Activated CD4-positive, alpha-beta T cell treated with anti-CD3 and anti-CD28 coated beads, Interleukin-2, Interleukin-6, amounts not matched to agents 100 ng/mL and 50 ng/mL, durations not matched to agents 16 hours and 8 hours (primary cell): ENCODE results near the gene TRPV5.

Experiments used
- DNase-seq: peaks from one replicate; pipeline ENCODE4 v3.0.0-alpha.2; 2020

TRPV5 gene

DNA sequence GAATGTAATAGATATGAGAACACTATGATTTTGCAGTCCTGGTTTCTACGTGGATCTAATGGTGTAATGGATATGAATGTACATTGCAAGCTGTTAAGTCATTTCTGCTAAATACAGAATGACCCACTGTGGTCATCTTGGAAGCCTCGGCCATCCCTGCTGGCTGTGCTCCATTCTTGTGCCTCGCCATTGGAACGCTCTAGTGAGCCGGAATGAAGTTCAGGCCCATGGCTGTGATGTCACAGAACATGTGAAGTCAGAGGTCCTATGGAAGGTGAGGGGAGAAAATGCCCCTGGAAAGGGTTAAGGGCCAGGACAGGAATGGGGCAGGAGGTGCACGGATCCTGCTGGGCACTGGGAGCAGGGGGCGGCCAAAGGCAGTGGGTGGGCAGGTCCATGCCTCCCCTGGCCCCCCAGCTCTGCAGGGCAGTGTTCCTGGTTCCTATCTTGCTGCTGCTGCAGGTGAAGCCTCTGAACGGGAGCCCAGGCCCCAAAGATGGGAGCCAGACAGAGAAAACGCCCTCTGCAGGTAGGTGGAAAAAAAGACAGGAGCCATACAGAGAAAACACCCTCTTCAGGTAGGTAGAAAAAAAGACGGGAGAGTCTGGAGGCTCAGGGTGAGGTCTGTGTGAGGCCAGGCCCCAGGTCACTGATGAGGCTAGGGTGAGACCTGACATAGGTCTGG, 5.8 kb upstream of the TRPV5 start, which contains the start of gene LLCFC1:
Gene LLCFC1, plus strand, starts transcription at position 259 of the 685 bp plus-strand sequence. Its CDS starts 138 bp downstream, at position 397.
- peak; percentile 18 for DNase-seq

DNA sequence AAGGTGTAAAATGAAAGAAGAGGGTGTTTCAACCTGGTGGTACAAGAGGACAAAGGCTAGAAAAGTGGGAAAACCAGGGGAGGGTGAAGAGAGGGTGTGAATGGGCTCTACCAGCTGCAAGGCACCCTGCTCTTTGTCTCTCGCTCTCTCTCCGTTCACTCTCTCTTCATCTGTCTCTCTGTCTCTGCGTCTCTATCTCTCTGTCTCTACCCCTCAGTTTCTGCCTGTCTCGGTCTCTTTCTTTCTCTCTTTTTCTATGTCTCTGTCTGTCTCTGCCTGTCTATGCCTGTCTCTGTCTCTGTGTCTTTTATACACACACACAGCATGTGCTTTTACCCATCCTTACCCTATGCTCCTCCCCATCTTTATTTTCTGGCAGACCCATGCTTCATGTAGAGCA, 5.1 kb upstream of the TRPV5 start:
- DNase-seq = no peak

DNA sequence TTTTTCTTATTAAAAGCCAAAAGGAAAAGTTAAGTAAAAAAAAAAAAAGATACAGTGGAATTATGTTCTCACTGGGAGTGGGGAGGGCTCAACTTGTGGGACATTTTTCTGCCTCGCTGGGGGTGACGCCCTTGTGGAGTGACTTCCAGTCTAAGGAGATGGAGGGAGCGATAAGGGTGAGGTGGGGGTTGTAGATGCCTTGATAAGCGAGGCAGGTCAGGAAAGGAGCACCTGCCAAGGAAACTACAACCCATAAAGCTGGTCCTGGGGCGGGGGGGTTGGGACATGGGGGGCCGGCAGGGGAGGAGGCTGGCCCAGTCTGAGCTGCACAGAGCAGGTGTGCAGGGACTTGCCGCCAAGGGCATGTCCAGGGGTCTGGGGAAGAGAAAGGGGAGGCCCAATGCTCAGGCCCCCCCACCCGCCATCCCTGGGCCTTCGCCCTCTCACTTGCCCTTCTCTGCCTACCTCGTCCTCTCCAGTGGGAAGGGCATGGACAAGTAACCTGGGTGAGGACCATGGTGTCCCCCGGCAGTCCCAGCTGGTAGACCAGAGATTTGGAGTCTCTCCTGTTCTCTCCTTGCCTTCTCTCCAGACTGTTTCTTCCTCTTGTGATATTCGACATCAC, 2.5 kb upstream of the TRPV5 start:
- DNase-seq = no peak

DNA sequence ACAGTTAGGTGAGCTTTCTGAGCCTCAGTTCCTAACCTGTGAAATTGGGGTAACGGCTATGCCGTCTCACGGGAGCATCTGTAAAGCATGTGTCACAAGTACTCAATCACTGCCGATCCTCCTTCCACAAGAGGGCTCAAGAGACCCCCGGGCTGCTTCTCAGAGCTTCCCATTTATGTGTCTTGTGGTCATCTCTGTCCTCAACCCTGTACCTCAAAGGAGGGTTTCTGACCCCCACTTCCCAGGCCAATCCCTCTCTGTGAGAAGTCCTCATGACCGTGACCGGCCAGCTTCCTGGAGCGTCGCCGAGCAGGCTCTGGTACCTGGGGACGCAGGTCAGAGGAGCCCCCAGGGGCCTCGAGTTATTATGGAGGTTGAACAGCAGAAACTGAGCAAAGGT, 510 bp upstream of the TRPV5 start:
- DNase-seq = no peak

DNA sequence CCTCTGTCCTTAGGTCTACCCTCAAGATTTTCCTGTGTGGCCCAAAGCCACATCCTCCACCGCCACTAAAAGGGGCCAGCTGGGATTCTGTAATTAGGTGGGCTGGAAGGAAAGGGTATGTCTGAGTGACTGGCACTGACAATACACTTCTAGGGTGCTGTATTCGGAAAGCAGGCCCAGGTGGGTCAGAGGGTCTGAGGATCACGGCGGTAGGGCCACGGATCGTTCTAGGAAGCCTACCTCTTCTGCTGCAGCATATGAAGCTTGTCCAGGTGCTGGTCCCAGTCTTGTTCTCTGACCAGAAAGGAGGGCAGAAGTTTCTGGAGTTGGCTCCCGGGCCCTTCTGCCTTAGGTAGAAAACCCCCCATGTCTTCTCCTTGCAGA, 462 bp downstream of the TRPV5 start:
- DNase-seq = no peak

DNA sequence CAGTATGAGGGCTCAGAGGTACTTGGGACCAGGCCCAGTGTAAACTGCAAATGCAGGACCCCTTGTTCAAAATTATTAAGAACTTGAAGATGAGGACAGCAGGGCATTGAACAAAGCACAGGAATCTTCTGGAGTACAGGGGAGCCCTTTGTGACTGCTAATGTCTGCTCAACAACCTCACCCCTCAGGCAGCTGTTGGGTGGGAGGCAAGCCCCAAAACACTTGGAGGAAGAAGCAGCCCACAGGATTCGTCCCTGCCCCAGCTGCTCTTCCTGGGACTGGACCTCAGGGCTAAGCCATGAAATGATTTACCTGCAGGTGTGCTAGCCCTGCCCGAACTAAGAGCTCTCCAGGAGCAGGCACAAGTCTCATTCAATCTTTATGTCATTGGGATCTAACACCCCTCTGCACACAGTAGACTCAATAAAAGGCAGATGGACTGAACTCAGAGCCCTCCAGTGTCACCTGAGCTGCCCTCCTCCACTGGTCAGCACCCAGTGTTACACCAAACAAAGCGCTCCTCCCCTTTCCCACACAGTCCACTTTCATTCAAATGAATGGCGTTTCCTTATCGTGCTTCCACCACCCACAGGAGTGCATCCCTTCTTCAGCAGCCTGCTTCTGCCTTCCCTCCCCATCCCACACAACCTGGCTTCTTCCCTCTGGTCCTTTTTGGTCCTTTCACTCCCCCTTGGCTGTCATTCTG, 1.0 kb downstream of the TRPV5 start:
- DNase-seq = no peak

DNA sequence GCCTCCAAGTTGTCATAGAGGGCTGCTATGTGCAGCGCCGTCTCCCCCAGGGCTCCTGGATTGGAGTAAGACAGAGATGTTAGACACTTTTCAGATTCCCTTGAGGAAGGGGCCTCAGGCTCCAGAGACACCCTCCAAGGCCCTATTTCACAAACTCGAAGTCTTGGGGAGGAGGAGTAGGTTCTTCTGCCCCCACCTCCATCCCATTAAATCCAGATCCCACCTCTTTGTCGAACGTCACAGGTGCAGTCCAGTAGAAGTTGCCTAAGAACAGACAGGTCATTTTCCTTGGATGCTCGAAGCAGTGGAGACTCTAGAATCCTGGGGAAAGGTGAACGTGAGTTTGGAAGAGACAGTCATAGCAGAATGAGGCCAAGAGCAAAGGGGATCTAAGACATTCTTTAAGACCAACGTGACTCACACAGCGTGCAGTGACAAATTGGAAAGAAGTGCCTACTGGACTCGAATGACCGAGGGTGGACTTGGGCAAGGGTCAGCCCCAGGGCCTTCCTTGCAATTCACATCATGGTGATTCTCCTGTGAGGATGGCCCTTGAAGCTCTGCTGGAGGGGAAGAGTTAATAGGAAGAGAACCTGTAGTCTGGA, 3.3 kb downstream of the TRPV5 start:
- no peak for DNase-seq

DNA sequence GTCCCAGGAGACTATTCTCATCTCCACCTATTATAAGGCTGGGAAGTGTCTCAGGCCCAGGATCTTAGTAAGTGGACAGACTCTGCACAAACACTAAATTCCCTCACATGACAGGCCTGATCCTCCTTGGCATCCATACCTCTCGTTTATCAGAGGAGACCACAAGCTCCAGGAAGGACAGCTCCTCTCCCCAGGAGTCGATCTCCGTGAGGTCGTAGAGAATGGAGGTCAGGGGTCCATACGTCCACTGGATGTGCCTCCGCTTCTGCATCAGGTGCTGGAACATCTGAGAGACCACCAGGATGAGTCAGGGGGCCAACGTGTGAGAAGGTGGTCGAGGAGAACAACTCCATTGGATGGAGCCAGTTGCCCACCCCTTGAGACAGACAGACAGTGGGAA, 5.6 kb downstream of the TRPV5 start:
- DNase-seq = no peak

DNA sequence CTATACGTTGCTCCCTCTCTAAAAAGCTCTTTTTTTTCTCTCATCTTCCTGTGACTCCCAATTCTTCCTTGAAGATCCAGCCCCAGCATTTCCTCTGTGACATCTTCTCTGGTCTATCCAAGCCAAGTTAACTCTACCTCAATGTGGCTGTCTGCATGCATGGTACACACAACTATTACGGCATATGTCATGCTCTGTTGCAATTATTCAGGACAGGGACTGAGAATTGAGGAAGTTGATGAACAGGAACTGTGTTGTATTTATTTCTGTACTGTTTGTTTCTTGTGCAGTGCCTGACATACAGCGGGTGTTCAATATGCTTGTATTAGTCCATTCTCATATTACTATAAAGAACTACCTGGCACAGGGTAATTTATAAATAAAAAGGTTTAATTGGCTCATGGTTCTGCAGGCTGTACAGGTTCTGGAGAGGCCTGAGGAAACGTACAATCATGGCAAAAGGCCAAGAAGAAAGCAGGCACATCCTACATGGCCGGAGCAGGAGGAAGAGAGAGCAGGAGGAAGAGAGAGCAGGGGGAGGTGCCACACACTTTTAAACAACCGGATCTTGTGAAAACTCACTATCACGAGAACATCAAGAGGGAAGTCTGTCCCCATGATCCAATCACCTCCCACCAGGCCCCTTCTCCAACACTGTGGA, 6.3 kb downstream of the TRPV5 start:
- DNase-seq = no peak

DNA sequence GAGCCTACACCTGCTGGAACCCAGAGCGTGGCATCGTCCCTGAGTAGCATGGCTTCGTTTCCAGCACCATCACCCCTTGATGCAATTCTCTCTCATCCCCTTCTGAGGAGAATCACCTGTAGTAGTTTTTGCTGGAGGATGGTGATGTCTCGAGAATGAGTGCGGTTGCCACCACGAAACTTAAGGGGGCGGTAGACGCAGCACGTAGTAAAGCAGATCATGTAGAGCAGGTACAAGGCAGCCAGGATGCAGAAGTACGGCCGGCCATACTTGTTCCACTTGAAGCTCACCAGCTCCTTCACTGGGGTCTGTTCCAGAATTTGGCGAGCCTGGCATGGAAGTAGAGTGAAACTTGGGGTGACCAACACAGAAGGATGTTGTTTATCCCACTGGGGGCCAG, 8.1 kb downstream of the TRPV5 start:
- no peak for DNase-seq

DNA sequence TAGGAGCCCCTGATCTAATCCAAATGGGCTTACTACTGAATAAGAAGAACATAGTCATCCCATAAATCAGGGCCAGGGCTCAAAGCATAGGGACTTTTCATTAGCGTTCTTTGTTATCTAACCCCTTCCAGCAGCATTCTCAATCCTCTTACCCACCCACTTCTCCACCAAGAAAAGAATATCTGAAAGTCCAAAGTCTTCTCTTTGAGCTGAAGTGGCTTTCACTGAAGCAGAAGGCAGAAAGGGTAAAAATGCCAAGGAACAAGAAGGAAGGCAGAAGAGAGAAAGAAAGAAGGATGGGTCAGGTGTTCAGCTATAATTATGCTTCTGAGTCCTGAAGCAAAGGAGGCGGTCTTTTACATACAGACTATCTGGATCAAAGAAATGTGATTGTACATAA, 10.2 kb downstream of the TRPV5 start:
- DNase-seq = no peak

DNA sequence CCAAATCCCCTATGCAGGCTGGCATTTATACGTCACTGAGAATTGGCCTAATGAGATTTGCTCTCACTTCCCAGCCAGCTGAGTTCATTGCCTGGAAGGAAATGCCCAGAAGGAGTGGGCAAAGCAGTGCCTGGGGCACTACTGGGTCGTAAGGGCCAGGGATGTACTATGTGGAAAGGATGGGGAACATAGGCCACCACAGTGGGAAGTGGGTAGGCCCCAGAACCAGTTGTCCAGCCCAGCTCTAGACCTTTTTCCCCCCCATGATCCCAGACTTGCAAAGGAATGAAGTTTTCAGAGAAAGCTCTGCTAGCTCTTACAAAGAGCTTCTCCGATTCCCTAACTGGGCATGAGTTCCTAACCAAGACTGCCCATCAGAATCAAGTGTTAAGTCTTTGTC, 13.9 kb downstream of the TRPV5 start:
- no peak for DNase-seq

DNA sequence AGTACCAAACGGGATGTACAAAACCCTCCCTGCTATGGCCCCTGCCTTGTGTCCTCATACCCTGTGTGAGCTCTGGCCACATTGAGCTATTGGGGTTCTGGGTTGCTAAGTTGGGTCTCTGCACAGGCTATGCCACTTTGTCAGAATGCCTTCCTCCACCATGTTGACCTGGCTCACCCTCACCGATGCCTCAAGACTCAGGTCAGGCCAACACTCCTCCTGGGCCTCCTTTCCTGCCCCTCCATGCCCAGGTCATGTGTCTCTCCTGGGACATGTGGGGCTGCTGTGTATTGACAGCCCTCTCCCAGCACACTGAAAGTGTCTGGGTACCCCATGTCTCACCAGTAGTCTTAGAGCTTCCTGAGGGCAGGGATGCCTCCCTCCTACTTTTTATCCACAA, 14.6 kb downstream of the TRPV5 start:
- DNase-seq = no peak

DNA sequence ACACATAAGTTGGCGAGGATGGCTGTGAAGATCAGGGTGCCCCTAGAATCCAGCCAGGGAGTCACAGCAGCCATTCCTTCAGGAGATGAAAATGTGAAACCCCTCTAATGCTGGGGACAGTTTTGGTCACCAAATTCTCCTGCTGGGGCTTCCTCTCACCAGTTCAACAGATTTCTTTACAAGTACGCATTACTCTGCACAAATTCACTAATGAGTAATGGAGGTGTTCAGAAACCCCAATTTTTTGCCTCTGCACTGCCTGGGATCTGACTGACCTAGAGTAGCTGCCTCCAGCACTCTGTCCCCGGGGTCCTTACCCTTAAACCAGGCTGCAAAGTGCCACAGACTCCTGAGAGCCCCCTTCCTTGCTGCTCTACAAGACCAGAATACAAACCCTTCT, 16.1 kb downstream of the TRPV5 start:
- DNase-seq = no peak

DNA sequence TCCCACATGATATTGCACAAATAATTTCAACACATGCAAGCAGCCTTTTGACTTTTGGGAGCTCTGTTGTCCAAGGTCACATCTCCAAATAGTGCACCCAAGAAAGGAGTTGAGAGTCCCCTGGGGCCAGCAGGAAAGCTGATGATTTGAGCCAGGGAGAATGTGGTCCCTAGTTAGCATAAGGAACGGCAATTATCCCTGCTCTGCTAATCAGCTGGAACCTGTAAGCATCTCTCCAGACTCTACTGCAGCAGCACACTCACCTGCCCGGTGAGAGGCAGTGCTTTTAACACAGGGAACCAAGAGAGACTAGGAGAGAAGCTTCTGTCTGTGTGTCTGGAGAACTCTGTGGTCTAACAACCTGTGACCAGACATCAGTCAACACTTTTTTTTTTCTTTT, 17.0 kb downstream of the TRPV5 start:
- no peak for DNase-seq

DNA sequence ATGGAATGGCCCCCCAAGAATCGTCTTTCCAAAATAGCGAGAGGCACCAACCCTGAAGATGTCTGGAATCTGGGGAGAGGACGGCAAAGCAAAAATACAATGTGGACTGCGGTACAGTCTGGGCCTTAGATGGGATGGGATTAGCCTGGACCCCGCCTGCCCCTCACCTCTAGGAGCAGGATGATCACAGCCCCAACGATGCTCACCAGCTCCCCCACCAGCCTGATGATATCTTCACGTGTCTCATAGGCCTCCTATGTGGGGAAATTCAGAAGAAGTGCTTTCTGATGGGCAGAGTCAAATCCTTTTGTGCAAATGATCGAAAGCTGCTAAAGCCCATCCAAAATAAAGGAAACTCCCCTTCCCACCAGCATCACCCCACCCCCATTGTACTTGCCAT, 18.2 kb downstream of the TRPV5 start:
- DNase-seq = no peak

DNA sequence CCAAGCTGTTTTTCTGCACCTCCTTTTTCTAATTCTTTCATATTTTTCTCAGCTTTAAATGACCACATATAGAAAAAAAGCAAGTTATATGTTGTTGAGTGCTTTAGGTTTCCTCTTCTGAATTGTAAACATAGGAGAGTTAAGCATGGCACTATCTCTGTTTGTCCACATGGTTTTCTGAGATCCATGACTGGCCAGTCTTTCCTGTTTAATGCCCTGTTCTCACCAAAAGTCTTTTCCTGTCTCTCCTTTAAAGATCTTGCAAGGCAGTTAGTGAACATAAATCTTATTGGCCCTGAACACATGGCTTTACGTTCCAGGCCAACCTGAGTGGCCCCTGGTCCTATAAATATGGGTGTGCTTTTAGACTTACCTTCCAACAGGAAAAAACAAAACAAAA, 19.4 kb downstream of the TRPV5 start:
- DNase-seq = no peak

DNA sequence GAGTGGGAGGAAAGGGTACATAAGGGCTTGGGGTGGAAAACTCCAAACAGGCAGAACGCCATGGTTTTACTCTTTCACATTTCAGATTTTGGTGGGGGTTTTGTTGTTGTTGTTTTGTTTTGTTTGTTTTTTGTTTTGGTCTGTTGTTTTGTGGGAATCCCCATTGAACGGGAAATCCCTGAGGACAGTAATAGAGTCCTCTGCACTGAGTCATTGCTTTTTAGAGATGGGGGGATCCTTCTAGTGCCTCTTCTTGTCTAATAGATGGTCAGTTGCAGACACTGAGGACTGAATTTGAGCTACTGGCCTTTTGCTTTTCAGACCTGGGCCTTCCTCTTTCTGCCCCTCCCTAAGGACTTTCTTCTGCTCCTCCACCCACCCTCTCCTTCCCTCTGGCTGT, 20.0 kb downstream of the TRPV5 start:
- DNase-seq = no peak

DNA sequence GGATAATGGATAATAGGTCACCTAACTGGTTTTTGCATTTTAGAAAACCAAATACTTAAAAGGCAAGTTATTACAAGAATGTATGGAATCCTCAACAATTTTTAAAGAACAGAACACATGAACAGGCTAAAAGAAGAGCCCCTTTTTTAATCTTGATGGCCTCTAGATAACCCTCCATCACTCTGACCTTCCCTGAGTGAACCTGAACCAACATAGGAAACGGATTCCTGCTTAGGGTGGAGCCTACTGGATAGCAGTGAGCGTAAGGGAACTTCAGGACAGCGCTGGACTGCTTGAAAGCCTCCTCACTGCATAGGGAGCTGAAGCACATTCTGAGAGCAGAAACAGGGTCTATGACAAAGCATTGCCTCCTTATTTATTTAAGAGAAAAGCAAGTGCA, 20.5 kb downstream of the TRPV5 start:
- DNase-seq = no peak

DNA sequence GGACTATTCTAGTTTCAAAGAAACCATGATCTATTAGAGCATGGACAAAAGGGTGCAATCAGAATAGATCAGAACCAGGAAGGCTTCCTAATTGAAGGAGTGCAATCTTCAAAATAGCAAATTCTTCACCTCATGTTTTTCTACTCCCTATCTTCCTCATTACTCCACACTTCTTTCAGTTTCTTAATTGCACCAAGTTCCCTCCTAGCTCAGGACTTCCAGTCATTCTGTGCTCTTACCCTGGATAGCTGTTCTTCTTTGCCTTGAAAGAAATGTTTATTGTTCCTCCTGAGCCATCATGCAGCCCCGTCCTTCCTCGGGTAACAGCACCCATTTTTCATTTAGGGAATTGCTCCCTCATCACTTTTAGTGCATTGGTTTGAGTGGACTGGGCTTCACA, 23.1 kb downstream of the TRPV5 start:
- no peak for DNase-seq

DNA sequence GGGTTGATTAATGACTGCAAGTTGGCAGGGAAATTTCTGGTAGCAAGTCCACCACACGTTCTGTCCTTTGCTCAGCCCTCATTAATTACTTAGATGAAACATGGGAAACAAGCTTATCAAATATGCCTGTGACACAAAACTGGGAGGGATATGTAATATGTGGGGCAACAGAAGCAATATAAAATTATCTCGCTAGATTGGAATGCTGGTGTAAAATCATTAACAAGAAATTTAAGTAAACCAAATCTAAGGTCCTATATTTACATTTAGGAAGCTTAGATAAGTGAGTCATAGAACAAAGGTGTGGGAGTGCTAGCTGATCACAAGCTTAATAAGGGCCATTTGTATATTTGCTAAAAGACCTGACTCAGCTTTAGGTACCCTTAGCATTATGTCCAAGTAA, 23.5 kb downstream of the TRPV5 start:
- DNase-seq = no peak

DNA sequence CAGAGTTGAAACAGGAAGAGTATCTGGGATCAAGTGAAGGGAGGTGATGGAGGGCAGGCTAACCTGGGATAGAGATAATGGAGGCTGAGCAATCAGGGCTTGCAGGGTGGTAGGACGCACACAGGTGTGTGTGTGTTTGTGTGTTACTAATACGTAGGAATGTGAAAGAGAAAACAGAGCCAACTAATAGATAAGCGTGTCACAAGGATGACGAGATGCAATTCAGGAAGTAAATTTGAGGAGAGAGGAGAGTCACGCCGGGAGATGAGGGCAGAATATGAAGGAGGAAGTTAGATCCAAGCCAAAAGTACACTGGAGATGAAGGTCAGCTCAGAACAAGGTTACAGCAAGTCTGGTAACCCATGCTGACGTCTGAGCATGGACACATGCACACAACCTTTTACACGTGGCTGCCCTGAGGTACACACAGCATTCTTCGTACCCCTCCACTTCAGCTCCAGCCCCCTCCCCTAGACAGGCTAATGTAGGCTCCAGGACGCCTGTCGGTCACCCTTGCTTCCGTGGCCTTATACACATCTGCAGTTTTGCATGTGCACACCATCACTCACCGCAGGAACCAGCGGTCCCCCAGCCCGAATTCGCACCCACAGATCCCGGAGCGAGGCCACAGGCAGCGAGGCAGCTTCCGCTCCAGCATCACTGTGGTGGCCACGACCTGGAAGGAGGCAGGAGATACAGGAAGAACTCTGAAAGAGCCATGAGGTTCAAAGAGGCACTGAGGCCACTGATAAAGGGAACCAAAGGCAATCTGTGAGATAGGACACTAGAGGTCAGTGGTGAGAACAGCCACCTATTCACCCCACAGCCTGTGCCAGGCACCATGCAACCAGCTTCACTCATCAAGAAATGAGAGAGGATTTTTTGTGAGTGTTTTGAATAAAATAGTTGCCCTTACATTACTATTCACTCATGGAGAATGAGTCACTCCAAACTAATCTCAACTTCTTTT, 24.3 kb downstream of the TRPV5 start:
- no peak for DNase-seq
